Erythroblast (primary cell): ENCODE results near the gene TSPAN3.

Source experiments
- GATA1 ChIP-seq: IDR thresholded peaks from 2 replicates; pipeline ENCODE4 v1.6.1; 2011; ENCODE audit warnings: low read depth, mild to moderate bottlenecking, control low read depth, low read length, moderate library complexity
- POLR2A ChIP-seq: IDR thresholded peaks from 2 replicates; pipeline ENCODE4 v1.6.1; 2011; ENCODE audit warnings: mild to moderate bottlenecking, low read length

DNA sequence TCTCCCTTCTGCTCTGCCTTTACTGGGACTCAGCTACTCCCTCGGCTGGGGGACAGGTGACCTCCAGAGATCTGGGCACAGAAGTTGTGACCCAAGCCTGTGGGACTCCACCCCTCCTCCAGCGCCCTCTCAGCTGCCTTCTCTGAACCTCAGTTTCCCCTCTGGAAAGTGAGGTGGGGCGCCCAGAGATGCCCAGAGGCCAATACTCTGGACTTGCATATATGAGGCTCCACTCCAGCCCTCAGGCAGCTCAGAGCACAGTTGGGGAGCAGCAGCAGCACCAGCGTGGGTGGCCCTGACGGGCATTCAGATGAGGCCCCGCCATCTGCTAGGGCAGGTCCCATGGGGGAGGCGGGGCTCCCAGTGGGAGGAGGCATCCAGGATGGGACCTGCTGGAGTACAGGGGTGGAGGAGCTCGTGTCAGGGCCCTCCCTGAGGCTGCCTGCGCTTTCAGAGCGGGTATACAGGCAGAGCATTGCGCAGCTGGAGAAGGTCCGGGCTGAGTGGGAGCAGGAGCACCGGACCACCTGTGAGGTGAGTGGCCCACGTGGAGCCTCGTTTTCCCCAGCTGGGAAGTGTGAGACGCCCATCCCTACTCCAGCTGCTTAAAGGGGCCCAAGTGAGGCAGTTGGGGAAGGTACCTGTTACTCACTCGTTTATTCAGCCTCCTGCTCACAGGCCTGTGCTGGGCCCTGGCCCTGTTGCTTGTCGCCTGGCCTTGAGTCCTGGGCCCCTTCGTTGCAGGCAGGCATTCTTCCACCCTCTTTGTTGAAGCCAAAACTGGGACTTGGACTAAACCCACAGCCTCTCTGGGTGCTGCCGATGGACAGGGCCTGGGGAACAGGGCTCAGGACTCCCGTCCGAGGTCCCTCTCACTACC is 40.6 kb downstream of the TSPAN3 start:
- no peak for TF ChIP-seq POLR2A
- no peak for TF ChIP-seq GATA1
